PC-9 (cell line): Measurements from ENCODE around the gene TMEM134. TPM values are rescaled to one million over a fixed set of nuclear protein-coding genes. Genes with fewer than 3 reads are reported as not detected.

ENCODE experiments used
- BruUV-seq: library from RNA; stranded (reverse); fragments of 400-500 nt; replicated peaks from 2 replicates; lab custom pipeline; 2021; lab: Mats Ljungman, UMichigan
- CTCF ChIA-PET: fragments of 300-600 bp; sonication (Branson Sonifier 250); formaldehyde crosslinking; loops from one replicate; lab custom pipeline; 2022; ENCODE audit warnings: antibody characterized with exemption; lab: Charles Lee
- POLR2A ChIA-PET: fragments of 300-600 bp; sonication (Branson Sonifier 250); formaldehyde crosslinking; loops from one replicate; lab custom pipeline; 2022; ENCODE audit warnings: antibody characterized with exemption; ENCODE audit not compliant: unreplicated experiment; lab: Charles Lee
- DNase-seq, 2 experiments: peaks; one replicate each; pipeline versions ENCODE4 v3.0.0 to v3.0.0-alpha.2; 2015 to 2022; ENCODE audit warnings: mixed read lengths in 1 of 2
- H2AFZ ChIP-seq: fragments of 200-600 bp; sonication (generic); 2 replicates; pipeline ENCODE4 v1.8.1; 2017; ENCODE audit warnings: antibody characterized with exemption
- H3F3A ChIP-seq: fragments of 200-600 bp; sonication (generic); 2 replicates; pipeline ENCODE4 v1.8.1; 2017; ENCODE audit warnings: antibody characterized with exemption, mild to moderate bottlenecking, low read depth; ENCODE audit not compliant: insufficient read depth
- H3K27ac ChIP-seq: fragments of 200-600 bp; sonication (generic); 2 replicates; pipeline ENCODE4 v1.6.1; 2016; ENCODE audit warnings: mixed run types
- H3K27me3 ChIP-seq: fragments of 200-600 bp; sonication (generic); 2 replicates; pipeline ENCODE4 v1.6.1; 2016; ENCODE audit warnings: low read depth, mixed run types; ENCODE audit not compliant: insufficient read depth
- H3K36me3 ChIP-seq: fragments of 200-600 bp; sonication (generic); 2 replicates; pipeline ENCODE4 v1.6.1; 2016; ENCODE audit warnings: low read depth, mixed run types
- H3K4me1 ChIP-seq: fragments of 200-600 bp; sonication (generic); replicated peaks from 2 replicates; pipeline ENCODE4 v1.6.1; 2016; ENCODE audit warnings: mixed run types; ENCODE audit not compliant: insufficient read depth
- H3K4me2 ChIP-seq: fragments of 200-600 bp; sonication (generic); 2 replicates; pipeline ENCODE4 v1.6.1; 2017; ENCODE audit warnings: mixed run types
- H3K4me3 ChIP-seq: fragments of 200-600 bp; sonication (generic); 2 replicates; pipeline ENCODE4 v1.6.1; 2016; ENCODE audit warnings: mixed run types
- H3K79me2 ChIP-seq: fragments of 200-600 bp; sonication (generic); 2 replicates; pipeline ENCODE4 v1.6.1; 2017; ENCODE audit warnings: low read depth, mixed run types
- H3K9me2 ChIP-seq: fragments of 200-600 bp; sonication (generic); 2 replicates; pipeline ENCODE4 v1.8.1; 2017; ENCODE audit warnings: mild to moderate bottlenecking; ENCODE audit not compliant: insufficient read depth
- H3K9me3 ChIP-seq: fragments of 200-600 bp; sonication (generic); 2 replicates; pipeline ENCODE4 v1.8.1; 2016; ENCODE audit warnings: low read depth; ENCODE audit not compliant: insufficient read depth
- H4K20me1 ChIP-seq: fragments of 200-600 bp; sonication (generic); 2 replicates; pipeline ENCODE4 v1.8.1; 2017; ENCODE audit not compliant: insufficient read depth
- CTCF ChIP-seq: fragments of 200-600 bp; sonication (generic); conservative IDR thresholded peaks from 2 replicates; pipeline ENCODE4 v1.6.1; 2017; ENCODE audit warnings: mixed run types, antibody characterized with exemption, mild to moderate bottlenecking, moderate library complexity
- EZH2 ChIP-seq: fragments of 200-600 bp; sonication (generic); IDR thresholded peaks from 2 replicates; pipeline ENCODE4 v1.8.0; 2017; ENCODE audit warnings: antibody characterized with exemption, low read depth
- intact Hi-C: fragments of 100-400 bp; cut with micrococcal nuclease; formaldehyde crosslinking; loops from one replicate; pipeline ENCODE4 v1.10.0; 2022; ENCODE audit not compliant: unreplicated experiment
- total RNA-seq: library from RNA; stranded (reverse); gene quantifications from 2 replicates; pipeline ENCODE4 v1.2.3, GENCODE V29; 2021

TMEM134 gene
- total RNA-seq, 1 experiment from 2014 or later = 85.7 TPM

- no peak for DNase-seq
- intact Hi-C loops = no loop called here
- H4K20me1 ChIP-seq = no peaks in the 10 kb centered on the region
- peaks cover 40% of the 10 kb centered on the region for H3K4me1 ChIP-seq
- no TSS peak for BruUV-seq
- POLR2A ChIA-PET = no interaction called here
- CTCF ChIA-PET = no interaction called here
- H3K9me3 ChIP-seq = no peaks in the 10 kb centered on the region
- peaks cover 33% of the 10 kb centered on the region for H3K79me2 ChIP-seq
- H3K27ac ChIP-seq = peak overlapping the region; percentile 96
- H2AFZ ChIP-seq = no peak overlapping the region
- peak overlapping the region; percentile 88 for H3K4me2 ChIP-seq
- peaks cover 53% of the 10 kb centered on the region for H3F3A ChIP-seq
- H3K9me2 ChIP-seq = no peaks in the 10 kb centered on the region
- no peak for TF ChIP-seq EZH2
- no peak overlapping the region for H3K4me3 ChIP-seq
- H3K27me3 ChIP-seq = no peaks in the 10 kb centered on the region
- H3K36me3 ChIP-seq = no peaks in the 10 kb centered on the region
Measured at GRCh38 chr11:67463186-67463585, 5.9 kb downstream of the TMEM134 start.

- TF ChIP-seq EZH2 = no peak
- no peak for TF ChIP-seq CTCF
- ChIA-PET CTCF (no interaction called here), POLR2A (no interaction called here)
- intact Hi-C loops = no loop called here
- no peaks in the 10 kb centered on the region for H3K27me3 ChIP-seq
- no peaks in the 10 kb centered on the region for H4K20me1 ChIP-seq
- no peaks in the 10 kb centered on the region for H3K9me3 ChIP-seq
- H3K9me2 ChIP-seq = no peaks in the 10 kb centered on the region
- H3K4me2 ChIP-seq = no peak overlapping the region
- no peaks in the 10 kb centered on the region for H3K36me3 ChIP-seq
- H3K27ac ChIP-seq = no peak overlapping the region
- peaks cover 5% of the 10 kb centered on the region for H3K4me1 ChIP-seq
- H3K79me2 ChIP-seq = no peaks in the 10 kb centered on the region
- no peak overlapping the region for H3K4me3 ChIP-seq
- DNase-seq = no peak
- H3F3A ChIP-seq = peaks cover 16% of the 10 kb centered on the region
- no peak overlapping the region for H2AFZ ChIP-seq
- BruUV-seq = no TSS peak
Measured at GRCh38 chr11:67458266-67458665, 10.8 kb downstream of the TMEM134 start.

GRCh38 chr11:67457453-67457852, 11.6 kb downstream of the TMEM134 start:
- Histone ChIP-seq H3K4me2 (no peak overlapping the region), H3K36me3 (no peaks in the 10 kb centered on the region), H3K79me2 (no peaks in the 10 kb centered on the region), H3K9me2 (no peaks in the 10 kb centered on the region), H3K4me3 (no peak overlapping the region), H2AFZ (no peak overlapping the region), H3K27me3 (no peaks in the 10 kb centered on the region), H3K4me1 (no peaks in the 10 kb centered on the region), H3K27ac (no peak overlapping the region), H4K20me1 (no peaks in the 10 kb centered on the region), H3F3A (peaks cover 17% of the 10 kb centered on the region), H3K9me3 (no peaks in the 10 kb centered on the region)
- intact Hi-C loops = no loop called here
- ChIA-PET POLR2A (no interaction called here), CTCF (no interaction called here)
- TF ChIP-seq EZH2 = no peak
- no peak for DNase-seq
- no TSS peak for BruUV-seq

GRCh38 chr11:67456068-67456705, 12.9 kb downstream of the TMEM134 start:
- no peak overlapping the region for H3K27ac ChIP-seq
- CTCF ChIA-PET = interaction anchor here (0.6 kb wide), 1 partner anchor 35 kb away, joined by 3 read pairs; no protein-coding TSS in a partner anchor
- H4K20me1 ChIP-seq = no peaks in the 10 kb centered on the region
- H3K4me2 ChIP-seq = no peak overlapping the region
- intact Hi-C loops = no loop called here
- H2AFZ ChIP-seq = no peak overlapping the region
- no peaks in the 10 kb centered on the region for H3K9me3 ChIP-seq
- no peaks in the 10 kb centered on the region for H3K9me2 ChIP-seq
- no peak overlapping the region for H3K4me3 ChIP-seq
- H3K36me3 ChIP-seq = no peaks in the 10 kb centered on the region
- TF ChIP-seq EZH2 = no peak
- no peak for TF ChIP-seq CTCF
- H3K79me2 ChIP-seq = no peaks in the 10 kb centered on the region
- no peaks in the 10 kb centered on the region for H3K27me3 ChIP-seq
- DNase-seq = no peak
- BruUV-seq = no TSS peak
- H3K4me1 ChIP-seq = no peaks in the 10 kb centered on the region
- POLR2A ChIA-PET = interaction anchor here (0.6 kb wide), 2 partner anchors 84 to 1173 kb away, joined by 3 read pairs; no protein-coding TSS in a partner anchor
- peaks cover 17% of the 10 kb centered on the region for H3F3A ChIP-seq
